Panc1 (cell line): ENCODE results near the gene BICDL2.

Experiments used
- POLR2AphosphoS5 ChIP-seq: IDR thresholded peaks from 2 replicates; pipeline ENCODE4 v1.6.1; 2012; ENCODE audit warnings: mild to moderate bottlenecking, low read depth, low read length, moderate library complexity
- SIN3A ChIP-seq: IDR thresholded peaks from 2 replicates; pipeline ENCODE4 v1.6.1; 2012; ENCODE audit warnings: low read depth, mild to moderate bottlenecking, low read length, moderate library complexity, borderline replicate concordance; ENCODE audit not compliant: insufficient read depth
- TCF7L2 ChIP-seq: IDR thresholded peaks from 2 replicates; pipeline ENCODE4 v1.6.1; 2011; ENCODE audit warnings: mild to moderate bottlenecking, low read depth, low read length, inconsistent platforms
- TF ChIP-seq, protein P1 (sequence below): fragments of 450-650 bp; IDR thresholded peaks from 2 replicates; pipeline ENCODE4 v1.5.1; 2017; ENCODE audit warnings: mild to moderate bottlenecking

DNA sequence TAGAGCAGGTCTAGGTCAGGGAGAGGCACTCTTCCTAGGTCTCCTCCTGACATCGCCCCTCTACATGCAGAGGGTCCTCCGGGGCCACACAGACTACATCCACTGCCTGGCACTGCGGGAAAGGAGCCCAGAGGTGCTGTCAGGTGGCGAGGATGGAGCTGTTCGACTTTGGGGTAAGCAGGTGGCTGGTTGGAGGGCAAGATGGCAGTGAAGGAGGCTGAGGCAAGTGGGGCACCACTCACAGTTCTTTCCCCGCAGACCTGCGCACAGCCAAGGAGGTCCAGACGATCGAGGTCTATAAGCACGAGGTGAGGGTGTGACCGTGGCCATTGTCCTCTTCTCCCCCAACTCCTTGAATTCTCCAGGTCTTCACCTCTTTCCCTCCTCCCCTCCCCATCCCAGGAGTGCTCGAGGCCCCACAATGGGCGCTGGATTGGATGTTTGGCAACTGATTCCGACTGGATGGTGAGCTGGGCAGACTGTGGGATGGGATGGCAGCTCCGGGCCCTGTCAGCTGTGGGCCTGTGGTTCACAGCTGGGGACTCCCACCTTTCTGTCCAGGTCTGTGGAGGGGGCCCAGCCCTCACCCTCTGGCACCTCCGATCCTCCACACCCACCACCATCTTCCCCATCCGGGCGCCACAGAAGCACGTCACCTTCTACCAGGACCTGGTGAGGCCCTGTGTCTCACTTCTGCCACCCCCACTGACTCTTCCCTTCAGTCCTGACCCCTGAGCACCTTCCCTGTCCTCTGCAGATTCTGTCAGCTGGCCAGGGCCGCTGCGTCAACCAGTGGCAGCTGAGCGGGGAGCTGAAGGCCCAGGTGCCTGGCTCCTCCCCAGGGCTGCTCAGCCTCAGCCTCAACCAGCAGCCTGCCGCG is 9.9 kb downstream of the BICDL2 start:
- TF ChIP-seq, protein P1, sequence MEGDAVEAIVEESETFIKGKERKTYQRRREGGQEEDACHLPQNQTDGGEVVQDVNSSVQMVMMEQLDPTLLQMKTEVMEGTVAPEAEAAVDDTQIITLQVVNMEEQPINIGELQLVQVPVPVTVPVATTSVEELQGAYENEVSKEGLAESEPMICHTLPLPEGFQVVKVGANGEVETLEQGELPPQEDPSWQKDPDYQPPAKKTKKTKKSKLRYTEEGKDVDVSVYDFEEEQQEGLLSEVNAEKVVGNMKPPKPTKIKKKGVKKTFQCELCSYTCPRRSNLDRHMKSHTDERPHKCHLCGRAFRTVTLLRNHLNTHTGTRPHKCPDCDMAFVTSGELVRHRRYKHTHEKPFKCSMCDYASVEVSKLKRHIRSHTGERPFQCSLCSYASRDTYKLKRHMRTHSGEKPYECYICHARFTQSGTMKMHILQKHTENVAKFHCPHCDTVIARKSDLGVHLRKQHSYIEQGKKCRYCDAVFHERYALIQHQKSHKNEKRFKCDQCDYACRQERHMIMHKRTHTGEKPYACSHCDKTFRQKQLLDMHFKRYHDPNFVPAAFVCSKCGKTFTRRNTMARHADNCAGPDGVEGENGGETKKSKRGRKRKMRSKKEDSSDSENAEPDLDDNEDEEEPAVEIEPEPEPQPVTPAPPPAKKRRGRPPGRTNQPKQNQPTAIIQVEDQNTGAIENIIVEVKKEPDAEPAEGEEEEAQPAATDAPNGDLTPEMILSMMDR = no peak
- TF ChIP-seq POLR2AphosphoS5 (no peak), TCF7L2 (no peak), SIN3A (no peak)
